ENCODE results near the gene VPS26A.

The VPS26A gene

DNA sequence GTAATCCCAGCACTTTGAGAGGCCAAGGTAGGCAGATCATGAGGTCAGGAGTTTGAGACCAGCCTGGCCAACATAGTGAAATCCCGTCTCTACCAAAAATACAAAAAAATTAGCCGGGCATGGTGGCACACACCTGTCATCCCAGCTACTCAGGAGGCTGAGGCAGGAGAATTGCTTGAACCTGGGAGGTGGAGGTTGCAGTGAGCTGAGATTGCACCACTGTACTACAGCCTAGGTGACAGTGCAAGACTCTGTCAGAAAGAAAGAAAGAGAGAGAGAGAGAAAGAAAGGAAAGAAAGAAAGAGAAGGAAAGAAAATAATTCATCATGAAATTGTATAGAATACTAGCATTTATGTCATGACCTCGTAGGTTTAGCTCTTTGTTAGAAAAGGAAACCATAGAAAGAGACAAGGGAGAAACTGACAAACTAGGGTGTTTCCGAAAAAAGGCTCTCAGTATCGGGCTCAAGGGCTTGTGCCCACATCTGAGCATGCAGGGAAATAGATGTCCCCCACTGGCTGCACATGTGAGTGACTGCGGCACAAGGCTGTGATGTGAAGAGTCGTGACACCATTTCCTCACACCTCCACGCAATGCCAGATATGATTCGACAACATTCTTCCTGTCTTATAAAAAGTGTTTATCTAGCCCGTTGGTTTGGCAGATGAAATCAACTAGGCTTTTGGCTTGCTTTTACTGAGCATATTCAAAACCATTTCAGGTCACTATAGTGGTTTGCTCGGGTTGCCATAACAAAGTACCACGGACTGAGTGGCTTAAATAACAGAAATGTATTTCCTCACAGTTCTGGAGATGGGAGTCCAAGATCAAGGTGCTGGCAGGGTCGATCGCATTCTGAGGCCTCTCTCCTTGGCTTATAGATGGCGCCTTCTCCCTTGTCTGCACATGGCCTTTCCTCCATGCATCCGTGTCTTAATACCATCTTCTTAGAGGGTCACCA lies 34.1 kb upstream of the VPS26A start:
- Histone ChIP-seq H3K4me3 (ENCODE audit: low read depth in 1 of 2, low read length in 2 of 2) (no peak overlapping the region), H3K9ac (ENCODE audit: low read depth, low read length) (no peak overlapping the region), H3K79me2 (ENCODE audit: insufficient read depth, low read length) (no peaks in the 10 kb centered on the region), H3K36me3 (ENCODE audit: insufficient read depth, low read length) (no peaks in the 10 kb centered on the region), H3K9me3 (ENCODE audit: insufficient read depth, low read length, severe bottlenecking) (no peaks in the 10 kb centered on the region), H2AFZ (ENCODE audit: low read depth, low read length) (no peak overlapping the region), H3K4me1 (ENCODE audit: insufficient read depth, low read length) (peaks cover 20% of the 10 kb centered on the region), H4K20me1 (ENCODE audit: insufficient read depth, low read length) (no peaks in the 10 kb centered on the region), H3K4me2 (ENCODE audit: insufficient read depth, low read length) (no peak overlapping the region), H3K27me3 (ENCODE audit: insufficient read depth, low read length, poor library complexity) (no peaks in the 10 kb centered on the region), H3K27ac (ENCODE audit: low read length) (no peak overlapping the region)
- TF ChIP-seq CTCF (IDR thresholded peaks at IDR 0.05; ENCODE audit: borderline replicate concordance, extremely low read depth, low read length, poor library complexity, severe bottlenecking) (no peak), EZH2 (IDR thresholded peaks at IDR 0.05; ENCODE audit: borderline replicate concordance, low read depth, low read length, severe bottlenecking) (no peak)
- DNase-seq (no peak), ATAC-seq (ENCODE audit: insufficient read depth, low read depth) (no peak)

DNA sequence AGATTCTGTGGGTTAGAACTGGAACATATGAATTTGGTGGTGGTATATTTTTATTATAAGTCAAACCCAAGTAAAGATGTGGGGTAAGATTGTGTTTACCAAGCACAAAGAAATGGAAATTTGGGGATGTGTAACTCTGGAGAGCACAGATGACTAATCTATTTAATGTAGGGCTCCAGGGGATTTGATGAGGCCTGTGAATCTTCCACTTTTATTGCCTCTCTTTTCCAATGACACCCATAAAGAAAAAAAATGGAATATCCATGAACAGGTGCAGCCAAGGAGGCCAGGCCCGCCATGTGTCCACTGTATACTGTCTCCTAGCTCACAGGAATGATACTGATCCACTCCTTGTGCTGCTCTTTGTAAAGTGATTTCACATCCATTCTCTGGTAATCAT lies 33.3 kb upstream of the VPS26A start:
- H3K9ac ChIP-seq (ENCODE audit: low read depth, low read length): no peak overlapping the region
- TF ChIP-seq CTCF (IDR thresholded peaks at IDR 0.05; ENCODE audit: borderline replicate concordance, extremely low read depth, low read length, poor library complexity, severe bottlenecking) (no peak), EZH2 (IDR thresholded peaks at IDR 0.05; ENCODE audit: borderline replicate concordance, low read depth, low read length, severe bottlenecking) (no peak)
- H3K27ac ChIP-seq (ENCODE audit: low read length): no peak overlapping the region
- H3K4me3 ChIP-seq (ENCODE audit: low read depth in 1 of 2, low read length in 2 of 2): no peak overlapping the region
- H3K9me3 ChIP-seq (ENCODE audit: insufficient read depth, low read length, severe bottlenecking): no peaks in the 10 kb centered on the region
- no peak overlapping the region for H3K4me2 ChIP-seq (ENCODE audit: insufficient read depth, low read length)
- ATAC-seq (ENCODE audit: insufficient read depth, low read depth) (no peak), DNase-seq (no peak)
- no peaks in the 10 kb centered on the region for H4K20me1 ChIP-seq (ENCODE audit: insufficient read depth, low read length)
- H3K4me1 ChIP-seq (ENCODE audit: insufficient read depth, low read length): peaks cover 20% of the 10 kb centered on the region
- H2AFZ ChIP-seq (ENCODE audit: low read depth, low read length): no peak overlapping the region
- no peaks in the 10 kb centered on the region for H3K27me3 ChIP-seq (ENCODE audit: insufficient read depth, low read length, poor library complexity)
- no peaks in the 10 kb centered on the region for H3K36me3 ChIP-seq (ENCODE audit: insufficient read depth, low read length)
- H3K79me2 ChIP-seq (ENCODE audit: insufficient read depth, low read length): no peaks in the 10 kb centered on the region

DNA sequence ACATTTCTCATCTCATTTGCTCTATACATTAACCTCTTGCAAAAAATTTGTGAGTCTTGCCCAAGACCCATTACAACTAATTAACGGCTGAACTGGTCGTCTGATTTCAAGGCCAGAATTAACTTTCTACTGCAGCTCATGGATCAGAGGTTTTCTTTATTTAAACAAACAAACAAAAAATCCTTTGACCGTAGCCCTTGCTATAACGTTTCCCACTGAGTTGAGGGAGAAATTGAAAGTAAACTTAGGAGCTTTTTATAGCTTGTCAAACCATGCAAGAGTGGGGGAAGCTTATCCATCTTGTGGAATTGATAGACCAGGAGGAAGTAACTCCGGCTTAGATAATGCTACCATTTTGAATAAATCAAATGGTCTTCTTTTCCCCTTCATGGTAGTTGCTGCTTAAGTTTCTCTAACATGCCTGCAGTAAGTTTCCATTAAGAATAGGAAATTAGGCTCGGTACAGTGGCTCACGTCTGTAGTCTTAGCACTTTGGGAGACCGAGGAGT lies 32.8 kb upstream of the VPS26A start:
- no peaks in the 10 kb centered on the region for H4K20me1 ChIP-seq (ENCODE audit: insufficient read depth, low read length)
- ATAC-seq (ENCODE audit: insufficient read depth, low read depth) (no peak), DNase-seq (no peak)
- no peak overlapping the region for H3K4me3 ChIP-seq (ENCODE audit: low read depth in 1 of 2, low read length in 2 of 2)
- H3K4me2 ChIP-seq (ENCODE audit: insufficient read depth, low read length): no peak overlapping the region
- H3K9me3 ChIP-seq (ENCODE audit: insufficient read depth, low read length, severe bottlenecking): no peaks in the 10 kb centered on the region
- H3K36me3 ChIP-seq (ENCODE audit: insufficient read depth, low read length): no peaks in the 10 kb centered on the region
- H3K9ac ChIP-seq (ENCODE audit: low read depth, low read length): no peak overlapping the region
- H3K27me3 ChIP-seq (ENCODE audit: insufficient read depth, low read length, poor library complexity): no peaks in the 10 kb centered on the region
- H3K4me1 ChIP-seq (ENCODE audit: insufficient read depth, low read length): peaks cover 20% of the 10 kb centered on the region
- H3K27ac ChIP-seq (ENCODE audit: low read length): no peak overlapping the region
- no peak overlapping the region for H2AFZ ChIP-seq (ENCODE audit: low read depth, low read length)
- TF ChIP-seq CTCF (IDR thresholded peaks at IDR 0.05; ENCODE audit: borderline replicate concordance, extremely low read depth, low read length, poor library complexity, severe bottlenecking) (no peak), EZH2 (IDR thresholded peaks at IDR 0.05; ENCODE audit: borderline replicate concordance, low read depth, low read length, severe bottlenecking) (no peak)
- no peaks in the 10 kb centered on the region for H3K79me2 ChIP-seq (ENCODE audit: insufficient read depth, low read length)

All from DND-41 (cell line).